Measurements from ENCODE around the gene KPNA1. TPM values are rescaled to one million over a fixed set of nuclear protein-coding genes. Genes with fewer than 3 reads are reported as not detected.
A peak's percentile ranks its signal among the peaks of the same experiment; 100 is the strongest.

Gene KPNA1
- total RNA-seq, 1 donor from 2014 or later, result 46.0 TPM

DNA sequence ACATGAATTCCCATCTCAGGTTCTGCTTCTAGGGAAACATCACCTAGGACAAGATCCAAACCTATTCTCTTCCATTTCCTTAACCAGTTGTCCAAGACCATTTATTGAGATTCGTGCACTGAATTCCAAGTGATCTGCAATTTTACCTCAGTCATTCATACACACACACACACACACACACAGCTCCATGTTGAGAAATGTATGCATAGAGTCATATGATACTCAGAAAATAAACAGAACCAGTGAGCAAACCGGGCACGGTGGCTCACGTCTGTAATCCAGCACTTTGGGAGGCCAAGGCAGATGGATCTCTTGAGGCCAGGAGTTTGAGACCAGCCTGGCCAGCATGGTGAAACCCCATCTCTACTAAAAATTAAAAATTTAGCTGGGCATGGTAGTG lies 6.1 kb upstream of the KPNA1 start:
- no peak for DNase-seq (ENCODE audit: low read depth)

DNA sequence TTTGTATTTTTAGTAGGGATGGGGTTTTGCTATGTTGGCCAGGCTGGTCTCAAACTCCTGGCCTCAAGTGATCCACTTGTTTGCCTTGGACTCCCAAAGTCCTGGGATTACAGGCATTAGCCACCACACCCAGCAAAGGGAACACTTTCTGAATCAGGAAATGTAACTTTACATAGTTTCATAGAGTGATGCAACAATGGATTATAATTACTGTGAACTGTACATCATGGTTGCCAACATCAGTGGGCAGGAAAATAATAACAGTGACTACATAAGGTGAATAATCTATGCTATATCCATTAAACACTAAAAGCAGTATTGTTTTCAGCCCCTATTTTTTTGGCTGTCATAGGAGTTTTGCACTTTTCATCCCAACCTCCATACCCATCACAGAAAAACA lies 5.0 kb upstream of the KPNA1 start:
- no peak for DNase-seq (ENCODE audit: low read depth)

- DNase-seq (ENCODE audit: low read depth), result no peak
Observed at GRCh38 chr3:122516846-122517360, 2.2 kb upstream of the KPNA1 start.

- DNase-seq (ENCODE audit: low read depth), result no peak
Observed at GRCh38 chr3:122515870-122516269, 1.1 kb upstream of the KPNA1 start.

- DNase-seq (ENCODE audit: low read depth), result no peak
Observed at GRCh38 chr3:122515020-122515468, 305 bp upstream of the KPNA1 start.

GRCh38 chr3:122513386-122514122 lies 1.2 kb downstream of the KPNA1 start:
- DNase-seq (ENCODE audit: low read depth), result peak; percentile 86

DNA sequence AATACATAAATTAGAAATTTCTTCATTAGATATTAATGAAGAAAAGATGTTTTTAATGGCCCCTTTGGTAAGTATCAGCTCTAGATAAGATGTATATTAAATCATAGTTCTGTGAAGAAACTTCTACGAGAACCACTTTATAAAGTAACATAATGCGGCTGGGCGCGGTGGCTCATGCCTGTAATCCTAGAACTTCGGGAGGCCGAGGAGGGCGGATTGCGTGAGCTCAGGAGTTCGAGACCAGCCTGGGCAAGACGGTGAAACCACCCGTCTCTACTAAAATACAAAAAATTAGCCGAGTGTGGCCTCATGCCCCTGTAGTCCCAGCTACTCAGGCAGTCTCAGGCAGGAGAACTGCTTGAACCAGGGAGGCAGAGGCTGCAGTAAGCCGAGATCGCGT lies 2.5 kb downstream of the KPNA1 start:
- DNase-seq (ENCODE audit: low read depth), result no peak

DNA sequence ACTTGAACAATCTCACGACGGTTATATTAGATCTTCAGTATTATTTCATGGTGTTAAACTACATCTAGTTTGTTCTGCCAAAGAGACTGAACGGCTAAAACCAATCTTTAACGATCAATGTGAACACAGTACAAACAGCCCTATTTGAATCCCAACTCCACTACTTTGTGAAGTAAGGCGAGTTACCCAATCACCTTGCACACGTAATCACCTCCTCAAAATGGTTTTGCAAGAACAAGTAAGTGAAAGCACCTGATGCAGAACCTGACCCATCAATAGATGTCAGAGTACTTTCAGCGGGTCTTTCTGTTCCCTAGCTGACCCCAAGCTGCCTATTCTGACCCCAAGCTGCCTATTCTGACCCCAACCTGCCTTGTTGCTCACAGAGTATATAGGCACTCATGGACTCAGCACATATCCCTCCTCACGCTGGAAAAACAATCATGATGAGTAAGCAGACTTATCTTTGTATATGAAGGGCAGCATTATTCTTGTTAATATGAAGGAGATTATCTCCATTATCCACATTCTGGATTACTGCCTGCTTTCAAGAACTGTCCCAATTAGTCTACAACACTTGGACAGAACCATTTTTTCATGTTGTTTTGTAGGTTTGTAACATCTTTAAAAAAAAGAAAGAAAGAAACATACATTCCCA lies 3.7 kb downstream of the KPNA1 start:
- DNase-seq (ENCODE audit: low read depth), result no peak

- peak; percentile 79 for DNase-seq (ENCODE audit: low read depth)
Observed at GRCh38 chr3:122508944-122509343, 5.8 kb downstream of the KPNA1 start.

DNA sequence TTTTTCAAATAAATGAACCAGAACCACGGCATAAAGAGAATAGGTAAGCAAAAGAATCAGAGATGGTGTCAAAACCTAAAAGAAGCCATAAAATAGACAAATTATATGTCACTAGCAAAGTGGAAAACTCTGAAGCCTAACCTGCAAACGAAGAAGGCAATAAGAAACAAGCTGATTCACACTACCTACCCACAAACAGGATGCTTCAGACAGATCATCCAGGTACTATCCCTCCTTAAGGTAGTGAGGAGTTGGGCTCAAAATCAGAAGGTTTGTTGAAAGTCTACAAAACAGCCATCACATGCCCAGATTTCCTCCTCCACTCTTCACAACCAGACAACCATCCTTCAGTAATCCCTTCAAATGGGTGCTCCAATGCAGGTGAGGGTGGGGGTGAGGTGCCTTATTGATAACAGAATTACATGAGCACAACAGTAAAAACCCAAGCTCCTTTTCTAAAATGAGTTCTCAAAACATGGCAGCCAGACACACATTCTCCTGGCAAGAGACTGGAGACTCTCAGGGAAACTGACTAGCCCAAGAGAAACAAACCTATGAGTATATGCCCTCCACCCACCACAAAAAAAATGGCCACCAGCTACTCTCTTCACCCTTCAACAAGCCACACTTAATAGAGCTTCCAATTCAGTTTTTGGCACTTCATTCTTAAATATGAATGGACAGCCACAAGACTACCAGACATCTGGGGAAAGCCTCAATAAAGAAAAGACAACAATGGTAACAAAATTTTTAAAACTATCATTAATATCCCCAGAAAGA lies 6.4 kb downstream of the KPNA1 start:
- no peak for DNase-seq (ENCODE audit: low read depth)

DNA sequence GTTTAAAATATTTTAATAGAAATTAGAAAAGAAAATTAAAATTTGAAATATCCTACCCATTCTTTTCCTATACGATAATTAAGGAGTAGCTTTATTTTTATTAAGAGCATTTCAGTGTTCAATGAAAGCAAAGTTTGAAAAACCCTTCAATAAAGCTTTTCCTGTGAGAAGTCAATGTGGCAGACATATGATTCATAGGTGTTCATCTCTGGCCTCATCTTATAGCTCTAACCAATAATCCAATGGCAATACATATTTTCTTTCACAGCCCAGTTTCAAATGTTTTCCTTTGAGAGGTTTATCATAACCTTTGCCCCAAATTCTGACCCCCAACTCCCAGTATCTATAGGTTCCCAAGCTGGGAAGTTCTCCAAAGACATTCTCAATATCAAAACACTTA lies 8.3 kb downstream of the KPNA1 start:
- no peak for DNase-seq (ENCODE audit: low read depth)

DNA sequence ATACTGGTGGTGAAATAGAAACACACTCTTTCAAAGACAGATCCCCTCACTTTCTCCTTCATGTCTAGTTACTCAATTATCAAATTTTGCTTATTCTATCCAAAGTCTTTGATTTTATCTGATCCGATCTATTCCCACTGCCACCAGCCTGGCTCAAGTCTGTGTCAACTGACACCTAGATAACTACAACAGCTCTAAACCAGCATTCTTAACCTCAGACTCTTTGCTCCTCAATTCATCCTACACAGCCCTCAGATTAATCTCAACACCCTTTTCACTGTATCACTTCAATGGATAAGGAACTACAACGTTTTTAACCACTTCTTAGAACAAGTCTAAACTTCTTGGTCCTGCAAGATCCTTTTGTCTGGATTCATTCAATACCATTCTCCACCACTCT lies 9.1 kb downstream of the KPNA1 start:
- DNase-seq (ENCODE audit: low read depth), result no peak

DNA sequence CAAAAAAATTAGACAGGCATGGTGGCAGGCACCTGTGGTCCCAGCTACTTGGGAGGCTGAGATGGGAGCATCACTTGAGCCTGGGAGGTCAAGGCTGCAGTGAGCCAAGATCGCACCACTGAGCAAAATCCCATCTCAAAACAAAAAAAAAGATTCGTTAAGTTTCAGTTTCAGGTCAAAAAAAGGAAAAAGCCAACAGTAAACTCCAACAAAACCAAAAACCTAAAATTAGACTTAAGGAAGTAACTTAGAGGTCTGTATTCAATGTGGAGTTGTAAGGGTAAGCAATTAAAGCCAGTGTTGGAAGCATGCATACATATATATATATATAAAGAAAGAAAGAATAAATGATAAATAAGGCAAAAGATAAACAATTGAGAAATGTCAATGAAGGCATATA lies 11.8 kb downstream of the KPNA1 start:
- DNase-seq (ENCODE audit: low read depth), result no peak

GRCh38 chr3:122502139-122502538 lies 12.6 kb downstream of the KPNA1 start:
- DNase-seq (ENCODE audit: low read depth), result no peak

- DNase-seq (ENCODE audit: low read depth), result peak; percentile 37
Observed at GRCh38 chr3:122500964-122501363, 13.8 kb downstream of the KPNA1 start.

DNA sequence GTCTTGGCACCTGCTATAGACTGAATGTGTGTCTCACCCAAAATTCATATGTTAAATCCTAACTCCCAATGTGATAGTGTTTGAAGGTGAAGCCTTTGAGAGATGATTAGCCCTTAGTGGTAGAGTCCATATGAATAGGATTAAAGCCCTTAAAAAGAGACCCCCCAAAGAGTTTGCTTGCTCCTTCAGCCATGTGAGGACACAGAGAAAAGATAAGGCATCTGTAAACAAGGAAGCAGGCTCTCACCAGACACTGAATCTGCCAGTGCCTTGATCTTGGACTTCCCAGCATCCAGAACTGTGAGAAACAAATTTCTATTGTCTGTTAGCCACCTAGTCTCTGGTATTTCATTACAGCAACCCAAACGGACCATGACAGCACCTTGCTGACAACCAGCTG lies 16.6 kb downstream of the KPNA1 start:
- no peak for DNase-seq (ENCODE audit: low read depth)

- peak; percentile 91 for DNase-seq (ENCODE audit: low read depth)
Observed at GRCh38 chr3:122497425-122497824, 17.3 kb downstream of the KPNA1 start.

DNA sequence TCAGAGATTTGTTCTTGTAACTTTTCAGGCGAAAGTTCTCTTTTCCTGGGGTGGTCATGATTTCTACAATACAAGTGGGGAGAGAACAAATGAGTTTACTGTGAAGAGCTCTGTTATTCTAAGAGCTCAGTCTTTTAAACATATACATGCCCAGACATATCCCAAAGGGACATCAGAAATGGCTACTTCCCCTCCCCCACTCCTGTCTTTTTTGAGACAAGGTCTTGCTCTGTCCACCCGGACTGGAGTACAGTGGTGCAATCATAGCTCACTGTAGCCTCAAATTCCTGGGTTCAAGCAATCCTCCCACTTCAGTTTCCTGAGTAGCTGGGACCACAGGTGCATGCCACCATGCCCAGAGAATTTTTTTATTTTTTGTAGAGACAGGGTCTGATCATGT lies 18.2 kb downstream of the KPNA1 start:
- DNase-seq (ENCODE audit: low read depth), result no peak

- DNase-seq (ENCODE audit: low read depth), result peak; percentile 41
Observed at GRCh38 chr3:122493296-122493695, 21.4 kb downstream of the KPNA1 start.

GRCh38 chr3:122488262-122488973 lies 26.3 kb downstream of the KPNA1 start:
- no peak for DNase-seq (ENCODE audit: low read depth)

DNA sequence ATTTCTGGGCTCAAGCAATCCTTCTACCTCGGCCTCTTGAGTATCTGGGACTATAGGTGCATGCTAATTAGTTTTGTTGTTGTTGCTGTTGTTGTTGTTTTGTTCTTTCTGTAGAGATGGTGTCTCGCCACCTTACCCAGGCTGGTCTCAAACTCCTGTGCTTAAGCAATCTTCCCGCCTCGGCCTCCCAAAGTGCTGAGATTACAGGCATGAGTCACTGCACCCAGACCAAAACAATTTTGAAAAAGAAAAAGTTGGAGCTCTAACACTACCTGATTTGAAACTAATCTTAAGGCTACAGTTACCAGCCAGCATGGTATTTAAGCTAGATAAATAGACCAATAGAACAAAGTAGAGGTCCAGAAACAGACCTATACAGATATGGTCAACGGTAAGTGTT lies 29.8 kb downstream of the KPNA1 start:
- no peak for DNase-seq (ENCODE audit: low read depth)
